Ovary (tissue), 9 donors: Measurements from ENCODE around the gene B3GNT9. TPM values are rescaled to one million over a fixed set of nuclear protein-coding genes. Genes with fewer than 3 reads are reported as not detected.
A peak's percentile ranks its signal among the peaks of the same experiment; 100 is the strongest.

Experiments used
- DNase-seq, 5 donors: peaks; one replicate each; pipeline ENCODE4 v3.0.0-alpha.2; 2019 to 2020
- H3K27ac ChIP-seq, 2 donors: fragments of 200-600 bp; one replicate each; pipeline versions ENCODE4 v1.5.1 to v1.8.0; 2019 to 2022
- H3K27me3 ChIP-seq: fragments of 200-600 bp; one replicate; pipeline ENCODE4 v1.8.0; 2022
- H3K36me3 ChIP-seq: fragments of 200-600 bp; sonication (generic); one replicate; pipeline ENCODE4 v1.5.1; 2019
- H3K4me1 ChIP-seq: one replicate; pipeline ENCODE4 v1.8.1; 2013; ENCODE audit warnings: mild to moderate bottlenecking, moderate library complexity; ENCODE audit not compliant: insufficient read depth
- H3K4me3 ChIP-seq: fragments of 200-600 bp; sonication (generic); one replicate; pipeline ENCODE4 v1.5.1; 2017
- H3K9me3 ChIP-seq, 2 donors: fragments of 200-600 bp in 1 of 2; sonication (generic) in 1 of 2; one replicate each; pipeline versions ENCODE4 v1.5.1 to v1.8.1; 2013 to 2019; ENCODE audit warnings: mild to moderate bottlenecking in 1 of 2, moderate library complexity in 1 of 2
- CTCF ChIP-seq, 3 donors: fragments of 450-650 bp in 2 of 3; fragments of 200-600 bp in 1 of 3; IDR thresholded peaks; one replicate each; pipeline versions ENCODE4 v1.5.1 to v1.8.0; 2016 to 2022; ENCODE audit warnings: antibody characterized with exemption in 3 of 3, mild to moderate bottlenecking in 1 of 3
- EP300 ChIP-seq: sonication (generic); formaldehyde crosslinking; IDR thresholded peaks from one replicate; pipeline ENCODE4 v1.6.1; 2017; ENCODE audit warnings: antibody characterized with exemption
- POLR2A ChIP-seq: fragments of 450-650 bp; IDR thresholded peaks from one replicate; pipeline ENCODE4 v1.6.1; 2017; ENCODE audit warnings: antibody characterized with exemption, mild to moderate bottlenecking, moderate library complexity
- WGBS, 3 donors: extraction: QIAGEN DNeasy Blood & Tissue Kit in 1 of 3; methylation state at CpG; one replicate each; pipeline versions ENCODE4 v1.1.5 to v1.1.7; 2013 to 2017; 5-methylcytosine and 5-hydroxymethylcytosine counted together
- intact Hi-C, 4 donors: fragments of 100-400 bp; cut with DNase I; formaldehyde crosslinking; loops; one replicate each; pipeline versions ENCODE4 v1.11.0 to v1.15.1; 2022 to 2023
- polyA plus RNA-seq, 2 donors: library from polyadenylated mRNA; stranded (reverse); fragments of 200-250 nt in 1 of 2; fragments of 350-450 nt in 1 of 2; fragmentation: Illumina TruSeq in 1 of 2; extraction: RNeasy Lipid Tissue Mini Kit (QIAGEN cat#74804) in 1 of 2; gene quantifications; one replicate each; pipeline ENCODE4 v1.2.3, GENCODE V29; 2013 to 2014
- total RNA-seq, 7 donors: library from RNA; depleted of rRNA in 2 of 7; stranded (reverse); fragments of >200 nt in 2 of 7; fragmentation: NEBNext Ultra II Directional in 3 of 7; extraction: Animal tissue kit (Norgen Biotek cat#: 25700) in 3 of 7; gene quantifications; one replicate each; pipeline versions ENCODE4 v1.1.0 to v1.2.4, GENCODE V29; 2016 to 2023
- donor health status: DM: no; HTN: no; CAD: no; lungs with moderate emphysema.
- donor health status: DM: no; HTN: no; CAD: no.
- donor health status: Bipolar disorder and iron deficiency.
- donor health status: DM: yes; HTN: yes; CAD: no.
- donor health status: DM: no; HTN: no; CAD: no.
- donor health status: DM: yes; HTN: yes; CAD: no.

Gene B3GNT9
- total and polyA plus RNA-seq, 9 donors: 11.1 to 45.7 (median 27.6) TPM

- Histone ChIP-seq H3K27ac (no peak overlapping the region), H3K36me3 (no peaks in the 10 kb centered on the region), H3K4me3 (no peak overlapping the region), H3K27me3 (no peaks in the 10 kb centered on the region), H3K4me1 (peaks cover 2% of the 10 kb centered on the region), H3K9me3 (no peaks in the 10 kb centered on the region)
- TF ChIP-seq POLR2A (no peak), CTCF (IDR thresholded peaks at IDR 0.05) (peak in 1 of 3 donors; percentile 17)
- intact Hi-C loops: no loop called here
- peak in 3 of 5 donors; percentile 44 to 66 (median 47) for DNase-seq
- 53 to 54% (median 54%) methylated on average over 12 of the region's 12 CpGs for WGBS, 3 donors
Observed at GRCh38 chr16:67198238-67198734, 47.5 kb upstream of the B3GNT9 start.

- TF ChIP-seq EP300 (no peak), POLR2A (no peak), CTCF (IDR thresholded peaks at IDR 0.05) (no peak)
- Histone ChIP-seq H3K27me3 (no peaks in the 10 kb centered on the region), H3K36me3 (no peaks in the 10 kb centered on the region), H3K27ac (no peak overlapping the region), H3K4me1 (peaks cover 8% of the 10 kb centered on the region), H3K9me3 (no peaks in the 10 kb centered on the region), H3K4me3 (no peak overlapping the region)
- no peak for DNase-seq
- intact Hi-C loops: no loop called here
- 59 to 73% (median 62%) methylated on average over 6 of the region's 6 CpGs for WGBS, 3 donors
Observed at GRCh38 chr16:67197704-67198103, 46.9 kb upstream of the B3GNT9 start.

- Histone ChIP-seq H3K27ac (no peak overlapping the region), H3K4me3 (no peak overlapping the region), H3K27me3 (no peaks in the 10 kb centered on the region), H3K9me3 (no peaks in the 10 kb centered on the region), H3K36me3 (no peaks in the 10 kb centered on the region), H3K4me1 (peaks cover 10% of the 10 kb centered on the region)
- 94 to 100% (median 95%) methylated on average over 1 of the region's 1 CpG for WGBS, 3 donors
- TF ChIP-seq CTCF (IDR thresholded peaks at IDR 0.05): no peak
- TF ChIP-seq POLR2A: no peak
- no peak for TF ChIP-seq EP300
- DNase-seq: no peak
- intact Hi-C loops: no loop called here
Observed at GRCh38 chr16:67196881-67197280, 46.1 kb upstream of the B3GNT9 start.

- no peak overlapping the region for H3K4me3 ChIP-seq
- TF ChIP-seq EP300 (no peak), CTCF (IDR thresholded peaks at IDR 0.05) (no peak), POLR2A (no peak)
- no peaks in the 10 kb centered on the region for H3K9me3 ChIP-seq
- H3K36me3 ChIP-seq: no peaks in the 10 kb centered on the region
- H3K27ac ChIP-seq: no peak overlapping the region
- H3K27me3 ChIP-seq: no peaks in the 10 kb centered on the region
- peaks cover 12% of the 10 kb centered on the region for H3K4me1 ChIP-seq
- 71 to 79% (median 76%) methylated on average over 5 of the region's 5 CpGs for WGBS, 3 donors
- no peak for DNase-seq
- intact Hi-C loops: no loop called here
Observed at GRCh38 chr16:67195676-67196075, 44.9 kb upstream of the B3GNT9 start.
